Astrocyte (in vitro differentiated cells and primary cell): ENCODE data around the gene CHCHD3. TPM values are rescaled to one million over a fixed set of nuclear protein-coding genes. Genes with fewer than 3 reads are reported as not detected.
"Not testable (repeated sequence)": the region's sequence is repeated elsewhere in the genome, so short reads cannot be mapped to it uniquely, and the experiment has no call there.

ENCODE experiments used
- DNase-seq: peaks from one replicate; pipeline ENCODE4 v3.0.0-alpha.2; 2010; ENCODE audit warnings: low read depth
- FAIRE-seq: peaks from 2 replicates; lab custom pipeline; 2011; peaks lifted over from hg19 to GRCh38; lab: Jason Lieb, UNC
- H2AFZ ChIP-seq: 2 replicates; pipeline ENCODE4 v1.6.0; 2012; ENCODE audit warnings: low read depth, low read length, inconsistent platforms
- H3K27ac ChIP-seq: 2 replicates; pipeline ENCODE4 v1.5.1; 2011; ENCODE audit warnings: low read depth, low read length, inconsistent platforms
- H3K27me3 ChIP-seq: 2 replicates; pipeline ENCODE4 v1.6.0; 2011; ENCODE audit warnings: low read length, inconsistent platforms; ENCODE audit not compliant: insufficient read depth
- H3K36me3 ChIP-seq: 2 replicates; pipeline ENCODE4 v1.5.1; 2011; ENCODE audit warnings: low read length, inconsistent platforms; ENCODE audit not compliant: insufficient read depth
- H3K4me1 ChIP-seq: 2 replicates; pipeline ENCODE4 v1.5.1; 2011; ENCODE audit warnings: low read length, inconsistent platforms; ENCODE audit not compliant: insufficient read depth
- H3K4me2 ChIP-seq: 2 replicates; pipeline ENCODE4 v1.6.0; 2012; ENCODE audit warnings: low read length, inconsistent platforms
- H3K4me3 ChIP-seq: 2 replicates; pipeline ENCODE4 v1.5.1; 2011; ENCODE audit warnings: low read depth, mild to moderate bottlenecking, low read length, inconsistent platforms; ENCODE audit not compliant: insufficient read depth
- H3K79me2 ChIP-seq: 2 replicates; pipeline ENCODE4 v1.6.0; 2012; ENCODE audit warnings: mild to moderate bottlenecking, low read length, inconsistent platforms; ENCODE audit not compliant: insufficient read depth
- H3K9ac ChIP-seq: 2 replicates; pipeline ENCODE4 v1.6.0; 2012; ENCODE audit warnings: mild to moderate bottlenecking, low read length, inconsistent platforms
- H3K9me3 ChIP-seq: 2 replicates; pipeline ENCODE4 v1.5.1; 2012; ENCODE audit warnings: low read depth, mild to moderate bottlenecking, low read length, inconsistent platforms; ENCODE audit not compliant: insufficient read depth
- H4K20me1 ChIP-seq: 2 replicates; pipeline ENCODE4 v1.6.0; 2012; ENCODE audit warnings: low read length, inconsistent platforms; ENCODE audit not compliant: insufficient read depth
- H3K27ac Mint-ChIP-seq: one replicate; pipeline ENCODE4 v1.8.0; 2021; ENCODE audit warnings: mild to moderate bottlenecking, mixed read lengths; ENCODE audit not compliant: unreplicated experiment
- H3K27me3 Mint-ChIP-seq: one replicate; pipeline ENCODE4 v1.8.0; 2021; ENCODE audit warnings: low read depth, mixed read lengths; ENCODE audit not compliant: unreplicated experiment
- H3K36me3 Mint-ChIP-seq: one replicate; pipeline ENCODE4 v1.8.0; 2021; ENCODE audit warnings: low read depth, mixed read lengths; ENCODE audit not compliant: unreplicated experiment
- H3K4me1 Mint-ChIP-seq: one replicate; pipeline ENCODE4 v1.8.0; 2021; ENCODE audit warnings: low read depth, mixed read lengths; ENCODE audit not compliant: unreplicated experiment
- H3K4me3 Mint-ChIP-seq: one replicate; pipeline ENCODE4 v1.8.0; 2021; ENCODE audit warnings: mild to moderate bottlenecking, moderate library complexity, mixed read lengths; ENCODE audit not compliant: unreplicated experiment
- H3K9me3 Mint-ChIP-seq: one replicate; pipeline ENCODE4 v1.8.0; 2021; ENCODE audit warnings: mild to moderate bottlenecking, mixed read lengths; ENCODE audit not compliant: unreplicated experiment
- CTCF ChIP-seq: IDR thresholded peaks from 2 replicates; pipeline ENCODE4 v1.5.1; 2011; ENCODE audit warnings: low read depth, mild to moderate bottlenecking, inconsistent platforms, low read length, moderate library complexity; ENCODE audit not compliant: insufficient read depth
- EZH2 ChIP-seq: IDR thresholded peaks from 2 replicates; pipeline ENCODE4 v1.6.1; 2012; ENCODE audit warnings: mild to moderate bottlenecking, low read length, inconsistent platforms; ENCODE audit not compliant: insufficient read depth
- total RNA-seq: library from RNA; stranded (reverse); gene quantifications from 2 replicates; pipeline ENCODE4 v1.2.1, GENCODE V29; 2021

Gene CHCHD3
- total RNA-seq, 1 donor from 2014 or later, result 63.1 TPM

GRCh38 chr7:132930881-132931280 is 151.0 kb downstream of the CHCHD3 start:
- FAIRE-seq, result no peak
- H3K79me2 ChIP-seq, result no peaks in the 10 kb centered on the region
- H3K9me3 Mint-ChIP-seq, result no peaks in the 10 kb centered on the region

GRCh38 chr7:132929944-132930343 is 151.9 kb downstream of the CHCHD3 start:
- peaks cover 11% of the 10 kb centered on the region for H4K20me1 ChIP-seq
- not testable (repeated sequence) for H3K27me3 ChIP-seq, H3K36me3 Mint-ChIP-seq, H2AFZ ChIP-seq, H3K4me1 Mint-ChIP-seq, H3K4me1 ChIP-seq, DNase-seq, H3K27ac Mint-ChIP-seq, H3K36me3 ChIP-seq, H3K9me3 Mint-ChIP-seq, H3K4me2 ChIP-seq, H3K4me3 ChIP-seq, H3K27me3 Mint-ChIP-seq, H3K4me3 Mint-ChIP-seq, H3K9me3 ChIP-seq, FAIRE-seq, H3K27ac ChIP-seq, H3K9ac ChIP-seq, H3K79me2 ChIP-seq

More at GRCh38 chr7:132930881-132931280, 151.0 kb downstream of the CHCHD3 start:
- H3K4me1 ChIP-seq, result peaks cover 4% of the 10 kb centered on the region
- H3K36me3 ChIP-seq, result no peaks in the 10 kb centered on the region
- no peaks in the 10 kb centered on the region for H3K4me1 Mint-ChIP-seq
- DNase-seq, result no peak
- H4K20me1 ChIP-seq, result peaks cover 15% of the 10 kb centered on the region
- no peaks in the 10 kb centered on the region for H3K9me3 ChIP-seq
- H3K27ac ChIP-seq, result no peak overlapping the region
- no peak overlapping the region for H3K27ac Mint-ChIP-seq
- no peak overlapping the region for H2AFZ ChIP-seq
- H3K27me3 ChIP-seq, result no peaks in the 10 kb centered on the region
- no peak overlapping the region for H3K4me3 ChIP-seq
- H3K9ac ChIP-seq, result no peak overlapping the region
- H3K36me3 Mint-ChIP-seq, result peaks cover 4% of the 10 kb centered on the region
- H3K4me3 Mint-ChIP-seq, result no peak overlapping the region
- TF ChIP-seq CTCF (peak; percentile 20), EZH2 (no peak)
- H3K27me3 Mint-ChIP-seq, result no peaks in the 10 kb centered on the region
- H3K4me2 ChIP-seq, result no peak overlapping the region

GRCh38 chr7:132919771-132920170 is 162.1 kb downstream of the CHCHD3 start:
- H3K36me3 Mint-ChIP-seq, result no peaks in the 10 kb centered on the region
- no peaks in the 10 kb centered on the region for H3K36me3 ChIP-seq
- H3K4me3 ChIP-seq, result no peak overlapping the region
- H3K9me3 ChIP-seq, result no peaks in the 10 kb centered on the region
- H3K4me1 ChIP-seq, result no peaks in the 10 kb centered on the region
- no peaks in the 10 kb centered on the region for H3K4me1 Mint-ChIP-seq
- no peak overlapping the region for H3K27ac Mint-ChIP-seq
- no peak for DNase-seq
- no peaks in the 10 kb centered on the region for H3K9me3 Mint-ChIP-seq
- H3K79me2 ChIP-seq, result no peaks in the 10 kb centered on the region
- no peak for TF ChIP-seq CTCF
- TF ChIP-seq EZH2, result no peak
- FAIRE-seq, result no peak
- H3K27me3 Mint-ChIP-seq, result no peaks in the 10 kb centered on the region
- H3K4me3 Mint-ChIP-seq, result no peak overlapping the region
- peaks cover 3% of the 10 kb centered on the region for H4K20me1 ChIP-seq
- no peak overlapping the region for H2AFZ ChIP-seq
- H3K27me3 ChIP-seq, result no peaks in the 10 kb centered on the region
- no peak overlapping the region for H3K4me2 ChIP-seq
- H3K9ac ChIP-seq, result no peak overlapping the region
- no peak overlapping the region for H3K27ac ChIP-seq
